Endometrial microvascular endothelial cells (primary cell): ENCODE measurements around the gene FAM234B. TPM values are rescaled to one million over a fixed set of nuclear protein-coding genes. Genes with fewer than 3 reads are reported as not detected.

Source experiments
- in situ Hi-C: cut with HindIII; loops from 2 replicates; pipeline ENCODE4 v1.10.0; 2017; ENCODE audit warnings: low sequenced_read_pairs, low pct_unique_long_range_greater_than_20kb; ENCODE audit errors: inconsistent ontology term
- total RNA-seq: library from RNA; depleted of rRNA; stranded (reverse); fragments of >200 nt; gene quantifications from one replicate; pipeline ENCODE4 v1.2.3, GENCODE V29; 2015; ENCODE audit errors: inconsistent ontology term

FAM234B gene
- total RNA-seq, 1 donor from 2014 or later = 10.3 TPM

DNA sequence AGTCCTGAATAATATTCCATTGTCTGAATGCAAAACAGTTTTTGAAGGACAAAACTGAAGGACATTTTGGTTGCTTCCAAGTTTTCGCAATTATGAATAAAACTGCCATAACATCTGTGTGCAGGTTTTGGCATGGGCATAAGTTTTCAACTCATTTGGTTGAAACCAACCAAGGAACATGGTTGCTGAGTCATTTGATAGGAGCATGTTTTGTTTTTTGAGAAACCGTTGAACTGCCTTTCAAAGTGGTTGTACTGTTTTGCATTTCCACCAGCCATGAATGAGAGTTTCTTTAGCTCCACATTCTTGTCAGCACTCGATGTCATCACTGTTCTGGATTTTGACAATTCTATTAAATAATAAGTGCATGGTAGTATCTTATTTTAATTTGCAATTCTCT is 82.3 kb downstream of the FAM234B start:
- in situ Hi-C loops = no loop called here

DNA sequence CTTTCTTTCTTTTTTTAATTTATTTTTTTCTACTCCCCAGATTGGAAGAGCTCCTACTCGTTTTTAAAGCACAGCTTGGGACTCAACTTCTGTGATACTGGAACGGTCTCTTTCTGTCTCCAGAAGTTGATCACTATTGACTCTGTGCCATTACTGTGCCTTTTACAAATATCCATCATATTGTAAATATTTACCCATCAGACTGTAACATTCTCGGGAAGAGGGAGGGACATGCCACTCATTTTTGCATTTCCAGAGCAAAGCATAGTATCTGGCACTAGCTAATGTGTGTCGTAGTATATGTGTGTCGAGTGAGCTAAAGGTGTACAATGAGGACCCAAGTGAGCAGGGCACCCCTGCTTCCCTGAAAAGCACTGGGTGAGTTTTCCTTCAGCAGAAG is 83.3 kb downstream of the FAM234B start:
- in situ Hi-C loops = no loop called here

DNA sequence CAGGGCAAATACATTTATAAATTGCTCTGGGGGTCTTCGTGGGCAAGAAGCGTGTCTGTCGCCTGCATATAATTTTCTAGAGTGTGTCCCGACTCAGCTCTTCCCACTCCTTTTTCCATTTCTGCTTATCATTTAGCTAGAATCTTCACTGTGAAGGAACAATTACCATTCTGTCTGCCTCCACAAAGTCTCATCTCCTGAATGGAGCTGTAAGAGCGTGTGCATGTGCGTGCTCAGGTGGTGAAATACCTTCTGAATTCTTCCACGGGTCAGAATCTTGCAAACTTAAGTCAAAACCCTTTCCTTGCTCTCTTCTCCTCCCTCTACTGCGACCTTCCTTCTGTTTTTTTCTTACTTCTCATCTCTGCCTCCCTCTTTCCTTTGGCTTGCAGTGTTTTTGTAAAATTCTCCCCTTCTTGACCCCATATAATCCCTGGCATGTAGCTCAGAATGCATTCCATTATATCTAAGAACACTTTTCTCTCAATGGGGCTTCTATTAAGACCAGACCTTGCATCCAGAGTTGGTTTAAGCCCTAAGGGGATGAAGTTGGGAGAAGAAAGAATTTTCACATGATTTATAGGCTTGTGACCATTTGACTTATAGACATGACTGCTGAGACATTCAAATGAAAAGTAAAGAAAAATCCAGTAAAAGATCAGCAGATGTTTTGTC is 84.2 kb downstream of the FAM234B start:
- in situ Hi-C loops = no loop called here

DNA sequence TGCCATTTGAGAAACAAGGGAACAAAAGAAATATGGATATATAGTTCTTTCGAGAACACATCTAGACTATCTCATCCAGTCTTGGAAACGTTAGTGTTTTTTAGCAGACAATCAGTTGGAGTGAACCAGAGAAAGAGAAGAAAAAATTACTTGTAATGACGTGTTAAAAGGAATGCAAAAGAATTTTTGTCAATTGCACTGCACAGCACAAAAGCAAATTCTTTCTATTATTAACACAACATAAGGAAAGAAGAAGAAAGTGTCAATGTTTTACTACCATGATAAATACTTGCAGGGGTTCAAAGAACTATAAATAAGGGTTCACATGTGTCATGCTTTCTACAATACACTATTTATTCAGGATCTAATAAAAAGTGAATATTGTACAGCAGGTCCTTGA is 86.8 kb downstream of the FAM234B start:
- in situ Hi-C loops = no loop called here

Other genes with a start within 250 kb of the FAM234B start
- gene DDX47, start 231.0 kb upstream of the FAM234B start, total RNA-seq = 112 TPM
- 135 TPM for gene GPRC5A, start 152.8 kb upstream of the FAM234B start, total RNA-seq
- gene GPRC5D, start 92.2 kb upstream of the FAM234B start, total RNA-seq = not detected
- gene HEBP1, start 44.1 kb upstream of the FAM234B start, total RNA-seq = 37.6 TPM
- not detected for gene GSG1, start 59.3 kb downstream of the FAM234B start, total RNA-seq
- gene EMP1, start 152.3 kb downstream of the FAM234B start, total RNA-seq = 973 TPM